Inflammatory macrophage (primary cell): ENCODE data around the gene ALAS1.

ENCODE experiments used
- DNase-seq, 2 donors: peaks; one replicate each; pipeline ENCODE4 v3.0.0-alpha.2; 2020 to 2022

The ALAS1 gene

GRCh38 chr3:52256159-52256558 lies 58.2 kb downstream of the ALAS1 start:
- DNase-seq: no peak

GRCh38 chr3:52256622-52257021 lies 58.7 kb downstream of the ALAS1 start:
- DNase-seq: no peak

DNA sequence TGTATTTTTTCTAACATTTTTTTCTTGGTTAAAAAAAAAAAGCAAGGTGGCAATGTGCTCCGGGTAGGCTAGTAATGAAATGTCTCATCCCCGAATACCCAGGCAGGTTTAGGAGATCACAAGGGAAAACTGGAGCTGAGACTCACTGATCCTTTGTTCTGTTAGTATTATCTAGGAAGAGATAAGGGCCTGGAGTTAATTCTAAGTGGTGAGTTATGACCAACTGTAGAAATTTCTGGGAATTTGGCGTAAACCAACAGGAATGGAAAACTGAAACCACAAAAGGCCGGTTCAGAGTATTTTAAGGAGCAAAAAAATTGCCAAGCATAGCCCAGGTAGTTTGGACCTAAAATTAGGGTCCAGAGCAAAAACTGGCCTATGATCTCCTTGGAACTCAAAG lies 60.0 kb downstream of the ALAS1 start:
- DNase-seq: no peak

DNA sequence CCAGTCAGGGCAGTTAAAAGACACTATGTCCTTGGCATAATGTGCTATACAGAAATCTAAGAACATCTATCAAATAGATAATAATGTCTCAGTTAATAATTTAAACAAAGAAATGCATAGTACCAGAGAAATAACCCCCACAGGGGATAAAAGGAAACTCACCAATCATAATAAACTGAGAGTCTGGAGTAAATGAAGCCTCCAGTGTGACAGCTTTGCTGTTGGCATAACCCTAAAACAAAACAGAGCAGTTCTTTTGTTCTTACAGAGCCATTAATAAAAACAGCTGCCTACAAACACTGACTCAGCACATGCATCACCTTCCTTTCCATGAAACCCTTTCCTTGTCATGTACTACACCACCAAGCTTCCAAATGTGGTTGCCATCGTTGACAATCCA lies 61.1 kb downstream of the ALAS1 start:
- no peak for DNase-seq

- no peak for DNase-seq
Observed at GRCh38 chr3:52259448-52259847, 61.5 kb downstream of the ALAS1 start.

DNA sequence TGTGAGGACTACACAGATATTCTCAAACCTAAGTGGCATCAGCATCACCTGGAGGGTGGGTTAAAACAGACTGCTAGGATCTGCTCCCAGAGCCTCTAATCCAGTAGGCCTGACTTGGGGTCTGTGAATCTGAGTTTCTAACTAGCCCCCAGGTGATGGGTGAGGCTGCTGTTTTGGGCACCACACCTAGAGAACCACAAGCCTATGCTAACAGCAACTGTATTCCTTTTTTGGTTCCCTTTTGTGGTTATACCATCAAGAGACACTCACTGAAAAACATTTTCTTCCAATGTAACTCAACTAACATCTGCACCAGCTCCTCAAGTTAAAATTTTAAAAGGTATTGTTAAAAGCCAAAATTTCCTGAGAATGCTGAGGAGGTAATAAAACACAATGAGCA lies 64.5 kb downstream of the ALAS1 start:
- no peak for DNase-seq
